Hippocampal formation (tissue), 2 donors: ENCODE data around the gene ZNF519.
"Not testable (repeated sequence)": the region's sequence is repeated elsewhere in the genome, so short reads cannot be mapped to it uniquely, and the experiment has no call there.

Source experiments
- DNase-seq, 2 donors: peaks; one replicate each; lab custom pipeline; 2025; lab: John Stamatoyannopoulos, UW

The ZNF519 gene

DNA sequence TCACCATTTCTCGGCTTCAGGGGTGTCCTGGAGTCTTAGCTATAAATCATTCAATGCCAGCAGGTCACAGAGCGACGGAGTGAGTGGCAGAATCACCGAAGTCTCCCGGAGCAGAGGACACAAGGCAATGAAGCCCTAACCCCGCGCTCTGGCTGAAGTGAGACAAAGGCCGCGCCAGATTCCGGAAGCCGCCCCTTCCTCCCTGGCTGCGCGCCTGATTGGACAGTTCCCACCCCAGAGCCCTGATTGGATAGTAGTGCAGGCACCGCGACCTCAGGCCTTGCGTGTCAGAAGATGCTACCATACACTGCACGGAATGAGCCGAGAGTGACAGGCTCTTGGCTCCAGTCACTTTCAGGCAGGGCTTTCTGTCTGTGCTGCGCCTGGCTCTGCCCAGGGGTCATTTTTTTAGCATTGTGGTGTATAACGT is at the start of gene ZNF519:
TSS of gene ZNF519 (minus strand) at position 165 of the 430 bp plus-strand sequence. CDS start at position 7, 158 bp downstream.
- peak; percentile 93 to 94 for DNase-seq

GRCh38 chr18:14179306-14179705 is 47.1 kb upstream of the ZNF519 start:
- DNase-seq, result no peak

DNA sequence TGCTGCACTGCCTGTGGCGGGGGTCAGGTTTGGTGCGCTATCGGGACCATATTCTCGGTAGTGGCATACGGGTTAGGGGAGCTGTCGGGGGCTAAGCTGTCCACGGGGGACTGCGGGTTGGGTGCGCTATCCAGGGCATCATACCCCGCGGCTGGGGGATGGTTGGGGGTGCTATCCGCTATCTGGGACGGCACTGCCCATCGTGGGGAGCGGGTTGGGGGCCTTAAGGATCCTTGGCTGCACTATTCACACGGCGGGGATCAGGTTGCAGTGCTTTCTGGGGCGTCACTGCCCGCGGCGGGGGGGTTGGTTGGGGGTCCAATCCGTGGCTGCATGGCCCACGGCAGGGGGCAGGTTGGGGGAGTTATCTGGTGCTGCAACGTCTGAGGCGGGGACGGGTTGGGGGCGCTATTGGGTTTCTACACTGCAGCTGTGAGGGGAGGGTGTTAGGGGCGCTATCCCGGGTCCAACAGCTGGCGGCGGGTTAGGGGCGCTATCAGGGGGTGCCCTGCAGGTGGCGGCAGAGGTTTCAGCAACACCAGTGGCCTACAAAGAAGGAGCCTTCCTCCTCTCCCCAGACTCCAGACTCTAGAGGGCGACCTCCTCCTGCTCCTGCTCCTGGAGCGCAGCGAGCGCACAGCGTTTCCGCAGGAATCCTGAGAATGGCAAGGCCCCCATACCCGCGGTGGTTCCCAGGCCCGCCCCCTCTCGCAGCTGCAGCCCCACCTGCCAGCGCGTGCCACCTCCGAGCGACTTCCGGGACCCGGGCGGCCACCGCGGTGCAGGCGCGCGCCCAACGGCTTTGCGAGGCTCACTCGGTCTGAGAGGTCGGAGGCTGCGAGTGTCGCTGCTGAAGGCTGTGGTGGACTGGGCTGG is 46.3 kb upstream of the ZNF519 start:
- peak; percentile 20 to 27 for DNase-seq

- DNase-seq, result not testable (repeated sequence)
Observed at GRCh38 chr18:14177540-14178320, 45.5 kb upstream of the ZNF519 start.

DNA sequence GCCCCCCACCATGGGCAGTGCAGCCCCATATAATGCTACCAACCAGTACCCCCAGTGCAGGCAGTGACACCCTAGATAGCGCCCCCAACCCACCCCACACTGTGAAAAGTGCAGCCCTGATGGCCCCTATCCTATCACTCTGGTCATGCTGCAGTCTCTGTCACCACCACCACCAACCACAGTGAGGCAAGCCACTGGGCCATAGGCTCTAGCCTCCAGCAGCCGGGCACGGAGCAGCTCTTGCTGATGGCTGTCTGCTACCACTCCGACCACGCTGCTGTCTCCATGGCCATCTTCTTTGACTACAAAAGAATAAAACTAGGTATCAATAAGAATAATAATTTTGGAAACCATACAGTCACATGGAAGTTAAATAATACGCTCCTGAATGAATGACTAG is 43.2 kb upstream of the ZNF519 start:
- DNase-seq, result not testable (repeated sequence)

GRCh38 chr18:14174706-14175085 is 42.5 kb upstream of the ZNF519 start:
- no peak for DNase-seq

- not testable (repeated sequence) for DNase-seq
Observed at GRCh38 chr18:14174002-14174705, 41.9 kb upstream of the ZNF519 start.

- DNase-seq, result not testable (repeated sequence)
Observed at GRCh38 chr18:14173116-14173951, 41.1 kb upstream of the ZNF519 start.

GRCh38 chr18:14172142-14173115 is 40.2 kb upstream of the ZNF519 start:
- DNase-seq, result not testable (repeated sequence)

DNA sequence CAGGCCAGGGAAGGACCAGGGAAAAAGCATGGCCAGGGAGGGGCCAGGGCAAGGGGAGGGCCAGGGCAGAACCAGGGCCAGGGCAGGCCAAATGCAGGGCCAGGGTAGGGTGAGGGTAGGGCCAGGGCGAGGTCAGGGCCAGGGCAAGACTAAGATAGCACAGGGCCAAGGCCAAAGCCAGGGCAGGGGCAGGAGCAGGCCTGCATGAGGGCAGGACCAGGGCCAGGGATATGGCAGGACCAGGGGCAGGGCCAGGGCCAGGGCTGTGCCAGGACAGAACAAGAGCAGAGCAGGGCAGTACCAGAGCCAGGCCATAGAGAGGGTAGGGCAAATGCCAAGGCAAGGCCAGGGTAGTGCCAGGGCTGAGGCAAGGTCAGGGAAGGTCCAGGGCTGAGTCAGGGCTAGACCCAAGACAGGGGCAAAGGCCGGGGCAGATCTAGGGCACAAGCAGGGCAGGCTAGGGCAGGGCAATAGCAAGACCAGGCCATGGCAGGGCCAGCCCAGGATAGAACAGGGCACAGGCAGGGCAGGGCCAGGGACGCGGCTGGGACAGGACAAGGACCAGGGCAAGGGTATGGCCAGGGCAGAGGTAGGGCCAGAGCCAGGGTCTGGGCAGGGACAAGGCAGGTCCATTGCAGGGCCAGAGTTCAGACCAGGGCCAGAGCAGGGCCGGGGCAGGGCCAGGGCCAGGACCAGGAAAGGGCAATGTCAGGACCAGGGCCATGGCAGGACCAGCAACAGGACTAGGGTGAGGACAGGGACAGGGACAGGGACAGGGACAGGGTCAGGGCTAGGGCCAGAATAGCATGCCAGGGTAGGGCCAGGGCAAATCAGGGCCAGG is 39.3 kb upstream of the ZNF519 start:
- not testable (repeated sequence) for DNase-seq

DNA sequence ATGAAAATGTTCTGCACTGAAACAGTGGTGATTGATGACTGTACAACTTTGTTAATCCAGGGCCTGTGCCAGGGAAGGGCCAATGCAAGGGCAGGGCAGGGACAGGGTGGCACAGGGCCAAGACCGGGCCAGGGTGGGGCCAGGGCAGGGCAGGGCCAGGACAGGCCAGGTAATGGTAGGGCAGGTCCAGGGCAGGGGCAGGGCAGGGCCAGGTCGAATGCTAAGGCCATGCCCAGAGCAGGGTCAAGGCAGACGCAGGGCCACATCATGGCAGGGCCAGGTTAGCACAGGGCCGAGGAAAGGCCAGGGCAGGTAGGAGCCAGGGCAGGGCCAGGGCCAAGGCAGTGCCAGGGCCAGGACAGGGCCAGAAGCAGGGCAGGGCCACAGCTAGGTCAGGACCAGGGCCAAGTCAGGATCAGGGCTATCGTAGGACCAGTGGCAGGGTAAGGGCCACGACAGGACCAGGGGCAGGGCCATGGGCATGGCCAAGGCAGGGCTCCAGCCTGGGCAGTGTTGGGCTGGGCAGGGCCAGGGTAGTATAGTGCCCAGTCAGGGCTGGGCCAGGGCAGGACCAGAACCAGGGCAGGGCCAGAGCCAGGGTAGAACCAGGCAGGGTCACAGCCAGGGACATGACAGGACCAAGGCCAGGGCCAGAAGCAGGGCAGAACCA is 38.3 kb upstream of the ZNF519 start:
- DNase-seq, result not testable (repeated sequence)

DNA sequence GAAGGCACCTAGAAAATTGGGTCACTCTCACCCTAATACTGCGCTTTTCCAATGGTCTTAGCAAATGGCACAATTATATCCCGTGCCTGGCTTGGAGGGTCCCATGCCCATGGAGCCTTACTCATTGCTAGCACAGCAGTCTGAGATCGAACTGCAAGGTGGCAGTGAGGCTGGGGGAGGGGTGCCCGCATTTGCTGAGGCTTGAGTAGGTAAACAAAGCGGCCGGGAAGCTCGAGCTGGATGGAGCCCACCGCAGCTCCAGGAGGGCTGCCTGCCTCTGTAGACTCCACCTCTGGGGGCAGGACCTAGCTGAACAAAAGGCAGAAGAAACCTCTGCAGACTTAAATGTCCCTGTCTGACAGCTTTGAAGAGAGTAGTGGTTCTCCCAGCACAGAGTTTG is 30.7 kb upstream of the ZNF519 start:
- DNase-seq, result not testable (repeated sequence)

DNA sequence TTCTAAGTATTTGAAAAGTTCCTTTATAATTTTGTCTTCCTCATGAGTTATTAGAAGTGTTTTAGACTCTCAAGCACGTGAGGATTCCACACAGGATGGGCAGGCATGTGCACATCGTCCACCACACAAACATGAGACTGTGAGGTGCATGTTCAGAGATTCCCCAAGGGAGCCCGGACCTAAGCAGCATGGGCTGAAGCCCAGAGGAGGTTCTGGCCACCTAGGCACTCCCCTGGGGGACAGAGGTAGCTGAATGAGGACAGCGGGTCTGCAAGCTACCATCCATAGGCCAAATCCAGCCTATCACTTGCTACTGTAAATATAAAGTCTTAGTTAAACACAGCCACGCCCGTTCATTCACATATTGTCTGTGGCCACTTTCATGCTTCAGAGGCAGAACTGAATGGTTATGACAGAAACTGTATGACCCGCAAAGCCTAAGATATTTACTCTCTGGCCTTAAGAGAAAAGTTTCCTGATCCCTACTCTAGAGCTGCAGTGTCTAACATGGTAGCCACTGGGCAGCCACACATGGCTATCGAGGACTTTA is 19.4 kb upstream of the ZNF519 start:
- DNase-seq, result not testable (repeated sequence)

- not testable (repeated sequence) for DNase-seq
Observed at GRCh38 chr18:14150766-14151165, 18.5 kb upstream of the ZNF519 start.

DNA sequence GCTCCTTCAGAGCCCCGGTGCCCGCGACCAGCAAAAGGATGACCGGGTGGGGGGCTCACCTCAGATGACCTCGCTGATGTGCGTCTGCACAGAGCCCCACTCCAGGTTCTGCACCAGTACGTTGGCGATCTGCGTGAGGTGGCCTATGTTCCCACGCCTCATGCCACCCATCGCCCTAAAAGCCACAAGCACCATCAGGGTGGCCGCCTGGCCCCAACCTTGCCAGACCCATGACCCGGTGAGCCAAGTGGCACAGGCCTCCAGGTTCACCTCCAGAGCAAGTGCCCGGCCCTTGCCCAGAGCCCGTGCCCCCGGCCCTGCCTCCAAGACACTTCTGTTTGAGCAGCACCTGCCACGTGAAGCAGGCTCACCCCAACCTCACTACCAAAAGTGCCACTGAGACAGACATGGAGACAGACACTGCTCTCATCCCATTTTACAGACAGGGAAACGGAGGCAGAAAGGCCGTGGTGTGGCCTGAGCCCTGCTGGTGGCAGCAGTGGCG is 17.7 kb upstream of the ZNF519 start:
- not testable (repeated sequence) for DNase-seq

- DNase-seq, result not testable (repeated sequence)
Observed at GRCh38 chr18:14149121-14149850, 17.1 kb upstream of the ZNF519 start.
